H9 (cell line): ENCODE results near the gene DHRSX. TPM values are rescaled to one million over a fixed set of nuclear protein-coding genes. Genes with fewer than 3 reads are reported as not detected.

Source experiments
- DNase-seq: peaks from one replicate; pipeline ENCODE4 v3.0.0-alpha.2; 2017
- H2AFZ ChIP-seq: one replicate; pipeline ENCODE4 v1.6.1; 2013; ENCODE audit warnings: mild to moderate bottlenecking, low read length, control low read depth, moderate library complexity
- H2AK5ac ChIP-seq: 2 replicates; pipeline ENCODE4 v1.6.1; 2013; ENCODE audit warnings: low read length, control low read depth, mixed read lengths; ENCODE audit not compliant: insufficient read length
- H2BK120ac ChIP-seq: one replicate; pipeline ENCODE4 v1.6.1; 2013; ENCODE audit warnings: low read depth, mild to moderate bottlenecking, low read length, control low read depth, inconsistent platforms; ENCODE audit not compliant: poor library complexity, severe bottlenecking
- H2BK12ac ChIP-seq: 2 replicates; pipeline ENCODE4 v1.6.1; 2013; ENCODE audit warnings: low read length, control low read depth, mixed read lengths, low read depth; ENCODE audit not compliant: insufficient read length
- H2BK15ac ChIP-seq: 2 replicates; pipeline ENCODE4 v1.6.1; 2013; ENCODE audit warnings: low read depth, low read length, control low read depth
- H2BK20ac ChIP-seq: one replicate; pipeline ENCODE4 v1.6.1; 2013; ENCODE audit warnings: low read depth, mild to moderate bottlenecking, low read length, control low read depth, inconsistent platforms; ENCODE audit not compliant: poor library complexity, severe bottlenecking
- H2BK5ac ChIP-seq: 2 replicates; pipeline ENCODE4 v1.6.1; 2013; ENCODE audit warnings: low read length, control low read depth, mixed read lengths; ENCODE audit not compliant: insufficient read length
- H3K14ac ChIP-seq: 2 replicates; pipeline ENCODE4 v1.6.1; 2013; ENCODE audit warnings: low read length, control low read depth; ENCODE audit not compliant: insufficient read depth
- H3K18ac ChIP-seq: 2 replicates; pipeline ENCODE4 v1.6.1; 2013; ENCODE audit warnings: low read depth, mild to moderate bottlenecking, mixed read lengths, low read length, control low read depth; ENCODE audit not compliant: insufficient read length
- H3K23ac ChIP-seq: 2 replicates; pipeline ENCODE4 v1.6.1; 2013; ENCODE audit warnings: low read length, control low read depth, mixed read lengths, low read depth; ENCODE audit not compliant: insufficient read length
- H3K23me2 ChIP-seq: 2 replicates; pipeline ENCODE4 v1.6.1; 2013; ENCODE audit warnings: low read depth, mild to moderate bottlenecking, mixed read lengths, low read length, control low read depth; ENCODE audit not compliant: insufficient read length, poor library complexity, severe bottlenecking
- H3K27ac ChIP-seq: 2 replicates; pipeline ENCODE4 v1.5.1; 2013; ENCODE audit warnings: low read length, control low read depth, mixed read lengths, low read depth; ENCODE audit not compliant: insufficient read length
- H3K27me3 ChIP-seq: 2 replicates; pipeline ENCODE4 v1.6.1; 2013; ENCODE audit warnings: low read length, control low read depth, inconsistent platforms; ENCODE audit not compliant: insufficient read depth
- H3K4ac ChIP-seq: 2 replicates; pipeline ENCODE4 v1.6.1; 2013; ENCODE audit warnings: low read depth, mild to moderate bottlenecking, control low read depth, inconsistent platforms, low read length, moderate library complexity
- H3K4me1 ChIP-seq: 2 replicates; pipeline ENCODE4 v1.6.1; 2013; ENCODE audit warnings: low read length, control low read depth, inconsistent platforms; ENCODE audit not compliant: insufficient read depth
- H3K4me2 ChIP-seq: 2 replicates; pipeline ENCODE4 v1.6.1; 2013; ENCODE audit warnings: low read length, control low read depth, mixed read lengths; ENCODE audit not compliant: insufficient read length, insufficient read depth
- H3K56ac ChIP-seq: 2 replicates; pipeline ENCODE4 v1.6.1; 2013; ENCODE audit warnings: low read depth, mild to moderate bottlenecking, mixed read lengths, low read length, control low read depth; ENCODE audit not compliant: insufficient read length
- H3K79me1 ChIP-seq: 2 replicates; pipeline ENCODE4 v1.6.1; 2013; ENCODE audit warnings: low read depth, mild to moderate bottlenecking, moderate library complexity, low read length, control low read depth, inconsistent platforms; ENCODE audit not compliant: insufficient read depth, poor library complexity, severe bottlenecking
- H3K79me2 ChIP-seq: 2 replicates; pipeline ENCODE4 v1.6.1; 2013; ENCODE audit warnings: low read length, control low read depth, inconsistent platforms; ENCODE audit not compliant: insufficient read depth
- H3K9ac ChIP-seq: 2 replicates; pipeline ENCODE4 v1.6.1; 2013; ENCODE audit warnings: low read length, control low read depth, mixed read lengths; ENCODE audit not compliant: insufficient read length; ENCODE audit errors: extremely low read depth
- H3K9me3 ChIP-seq: one replicate; pipeline ENCODE4 v1.6.1; 2013; ENCODE audit warnings: low read depth, low read length, inconsistent platforms; ENCODE audit not compliant: control insufficient read depth
- H3T11ph ChIP-seq: one replicate; pipeline ENCODE4 v1.6.1; 2013; ENCODE audit warnings: mild to moderate bottlenecking, low read length, control low read depth, inconsistent platforms
- H4K20me1 ChIP-seq: one replicate; pipeline ENCODE4 v1.6.1; 2013; ENCODE audit not compliant: control insufficient read depth, insufficient read length, insufficient read depth
- H4K5ac ChIP-seq: 2 replicates; pipeline ENCODE4 v1.6.1; 2013; ENCODE audit warnings: low read depth, mild to moderate bottlenecking, mixed read lengths, low read length, control low read depth; ENCODE audit not compliant: insufficient read length
- H4K8ac ChIP-seq: replicated peaks from 2 replicates; pipeline ENCODE4 v1.6.1; 2013; ENCODE audit warnings: low read length, control low read depth, mixed read lengths, low read depth; ENCODE audit not compliant: insufficient read length
- H4K91ac ChIP-seq: 2 replicates; pipeline ENCODE4 v1.6.1; 2013; ENCODE audit warnings: low read depth, mild to moderate bottlenecking, moderate library complexity, mixed read lengths, low read length, control low read depth; ENCODE audit not compliant: insufficient read length
- H3K27ac Mint-ChIP-seq, 3 experiments: 2 replicates in 2 of 3; 3 replicates in 1 of 3; pipeline ENCODE4 v1.8.0; 2020 to 2021; ENCODE audit warnings: mixed read lengths in 3 of 3, mild to moderate bottlenecking in 1 of 3, moderate library complexity in 1 of 3
- H3K27me3 Mint-ChIP-seq: 2 replicates; pipeline ENCODE4 v1.8.0; 2021; ENCODE audit warnings: low read depth, mild to moderate bottlenecking, moderate library complexity, mixed read lengths
- H3K36me3 Mint-ChIP-seq, 3 experiments: 2 replicates in 2 of 3; 3 replicates in 1 of 3; pipeline ENCODE4 v1.8.0; 2020 to 2021; ENCODE audit warnings: low read depth in 3 of 3, mixed read lengths in 3 of 3; ENCODE audit not compliant: insufficient read depth in 1 of 3
- H3K4me1 Mint-ChIP-seq, 2 experiments: 2 replicates each; pipeline ENCODE4 v1.8.0; 2020; ENCODE audit warnings: mixed read lengths in 2 of 2
- H3K4me3 Mint-ChIP-seq, 2 experiments: 2 replicates in 1 of 2; 3 replicates in 1 of 2; pipeline ENCODE4 v1.8.0; 2020 to 2021; ENCODE audit warnings: mild to moderate bottlenecking in 2 of 2, mixed read lengths in 2 of 2, moderate library complexity in 1 of 2
- H3K9me3 Mint-ChIP-seq, 2 experiments: 2 replicates in 1 of 2; 3 replicates in 1 of 2; pipeline ENCODE4 v1.8.0; 2020; ENCODE audit warnings: mild to moderate bottlenecking in 2 of 2, mixed read lengths in 2 of 2, moderate library complexity in 1 of 2
- CTCF ChIP-seq: fragments of 200-600 bp; sonication (generic); conservative IDR thresholded peaks from 3 replicates; pipeline ENCODE4 v1.8.0; 2021; ENCODE audit warnings: antibody characterized with exemption, mild to moderate bottlenecking
- WGBS: extraction: QIAGEN DNeasy Blood & Tissue Kit; methylation state at CpG from one replicate; pipeline ENCODE4 v1.1.7; 2013; ENCODE audit warnings: missing lambda C conversion rate, low lambda C conversion rate, mixed read lengths; ENCODE audit not compliant: insufficient read length; ENCODE audit errors: extremely low coverage; 5-methylcytosine and 5-hydroxymethylcytosine counted together
- total RNA-seq: library from RNA; stranded (reverse); gene quantifications from 2 replicates; pipeline ENCODE4 v1.2.1, GENCODE V29; 2021

The DHRSX gene
- total RNA-seq, 1 experiment from 2014 or later: 44.0 TPM

DNA sequence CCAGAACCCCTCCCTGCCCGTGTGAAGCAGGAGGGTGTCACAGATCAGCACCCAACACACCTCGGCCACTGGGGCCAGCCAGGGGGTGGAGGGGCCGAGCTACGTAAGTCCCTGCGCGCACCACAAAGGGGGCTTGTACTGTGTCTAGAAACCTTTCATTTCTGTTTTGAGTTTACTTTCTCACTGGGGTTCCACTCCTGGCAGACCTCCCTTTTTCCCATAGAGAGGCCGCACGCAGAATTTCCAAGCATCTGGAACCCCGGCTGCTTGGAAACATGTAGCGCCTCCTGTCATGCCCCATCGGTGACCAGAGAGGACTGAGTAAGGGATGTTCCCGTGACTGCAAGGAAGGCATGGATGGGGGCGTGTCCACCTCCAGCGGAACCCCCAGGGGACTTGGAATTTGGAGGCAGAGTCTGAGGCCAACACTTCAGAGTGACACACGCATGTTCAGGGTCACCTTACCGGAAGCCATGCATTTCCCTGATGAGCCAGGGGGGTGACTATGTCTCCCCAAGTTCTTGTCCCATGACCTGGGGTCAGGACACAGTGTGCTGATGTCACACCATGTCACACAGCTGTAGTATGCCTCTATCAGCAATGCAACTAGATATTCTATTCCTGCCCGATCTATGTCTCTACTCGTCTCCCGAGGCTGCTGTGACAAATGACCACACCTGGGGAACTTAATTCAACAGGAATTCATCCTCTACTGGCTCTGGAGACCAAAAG is 105.3 kb downstream of the DHRSX start:
- Histone ChIP-seq H2BK5ac (no peak overlapping the region), H3K79me1 (no peaks in the 10 kb centered on the region), H4K91ac (no peak overlapping the region), H3K18ac (no peak overlapping the region), H3K4me1 (peaks cover 2% of the 10 kb centered on the region; the same call in 1 of the 2 replicates), H3K23ac (no peak overlapping the region), H3K27ac (no peak overlapping the region), H4K8ac (no peak overlapping the region), H2AFZ (no peak overlapping the region), H3K4me2 (no peak overlapping the region), H3K23me2 (no peaks in the 10 kb centered on the region), H3K79me2 (no peaks in the 10 kb centered on the region; the same call in 1 of the 2 replicates), H3T11ph (no peak overlapping the region), H3K4ac (no peak overlapping the region), H4K20me1 (no peaks in the 10 kb centered on the region), H4K5ac (no peak overlapping the region), H2BK20ac (no peak overlapping the region), H3K27me3 (no peaks in the 10 kb centered on the region), H3K9me3 (peaks cover 8% of the 10 kb centered on the region), H2AK5ac (no peak overlapping the region), H3K9ac (no peak overlapping the region), H3K56ac (no peak overlapping the region), H2BK15ac (no peak overlapping the region), H2BK12ac (no peak overlapping the region), H2BK120ac (no peak overlapping the region), H3K14ac (no peak overlapping the region)
- WGBS: no CpG with 5 or more reads among the region's 19 CpGs
- DNase-seq: no peak
- Mint-ChIP-seq H3K4me3 (no peak overlapping the region), H3K27ac (peak overlapping the region in 2 of 3 experiments; percentile 61 to 73; a peak in 3 of 7 replicates), H3K36me3 (peaks cover 17 to 26% (median 17%) of the 10 kb centered on the region in 3 experiments), H3K4me1 (peaks cover 16 to 17% of the 10 kb centered on the region in 2 experiments), H3K27me3 (peaks cover 1% of the 10 kb centered on the region; the same call in 1 of the 2 replicates), H3K9me3 (peaks cover 14 to 15% of the 10 kb centered on the region in 2 experiments; a peak in 4 of 5 replicates)
- TF ChIP-seq CTCF: no peak
